ENCODE data around the gene MACROD2. TPM values are rescaled to one million over a fixed set of nuclear protein-coding genes. Genes with fewer than 3 reads are reported as not detected.

MACROD2 gene
- total RNA-seq, 1 experiment from 2014 or later: 3.1 TPM

DNA sequence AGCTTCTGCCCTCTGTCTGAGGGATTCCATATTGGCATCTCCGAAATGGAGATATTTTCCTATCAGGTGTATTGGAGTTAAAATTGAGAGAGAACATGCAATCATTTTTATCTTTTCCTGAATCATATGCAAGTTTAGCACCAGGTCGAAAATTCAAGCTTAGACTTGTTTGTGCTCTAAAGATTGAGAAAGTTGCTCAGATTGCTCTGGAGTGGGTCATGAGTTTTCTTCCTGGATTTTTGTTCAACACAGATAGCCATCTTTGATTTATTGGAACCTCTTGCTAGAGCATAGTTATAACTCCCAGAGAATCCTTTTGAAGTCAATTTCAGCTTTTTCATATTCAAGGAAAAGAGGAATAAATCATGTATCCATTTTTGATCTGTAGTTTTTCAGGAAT is 715.6 kb downstream of the MACROD2 start:
- peak overlapping the region; percentile 86 for H3K27ac Mint-ChIP-seq (ENCODE audit: low read depth, unreplicated experiment)
- H3K27me3 Mint-ChIP-seq (ENCODE audit: insufficient read depth, unreplicated experiment): no peaks in the 10 kb centered on the region
- ChIA-PET CTCF (interaction anchor here (0.7 to 2.9 kb wide), 8 partner anchors 10 to 1765 kb away, joined by 3 to 18 read pairs (median 4); partner anchors contain the start of gene FLRT3), POLR2A (interaction anchor here (0.5 to 7.4 kb wide), 14 partner anchors 10 to 1092 kb away, joined by 3 to 66 read pairs (median 5); partner anchors contain the start of gene FLRT3)
- H3K4me1 Mint-ChIP-seq (ENCODE audit: insufficient read depth, unreplicated experiment): peaks cover 26% of the 10 kb centered on the region
- intact Hi-C loops (cut with micrococcal nuclease): loop anchor here (5.0 kb wide), 1 partner anchor 374 kb away; the partner anchor contains the start of gene FLRT3
- BruUV-seq (replicated peaks): no TSS peak
- peaks cover 7% of the 10 kb centered on the region for H3K9me3 Mint-ChIP-seq (ENCODE audit: unreplicated experiment)
- TF ChIP-seq CTCF (IDR thresholded peaks at IDR 0.05; ENCODE audit: unreplicated experiment): no peak
- DNase-seq (ENCODE audit: unreplicated experiment): peak; percentile 3
- H3K36me3 Mint-ChIP-seq (ENCODE audit: insufficient read depth, unreplicated experiment): no peaks in the 10 kb centered on the region
- H3K4me3 Mint-ChIP-seq (ENCODE audit: unreplicated experiment): no peak overlapping the region

- Mint-ChIP-seq H3K36me3 (ENCODE audit: insufficient read depth, unreplicated experiment) (no peaks in the 10 kb centered on the region), H3K27me3 (ENCODE audit: insufficient read depth, unreplicated experiment) (no peaks in the 10 kb centered on the region), H3K9me3 (ENCODE audit: unreplicated experiment) (peaks cover 7% of the 10 kb centered on the region), H3K27ac (ENCODE audit: low read depth, unreplicated experiment) (peak overlapping the region; percentile 86), H3K4me1 (ENCODE audit: insufficient read depth, unreplicated experiment) (peaks cover 26% of the 10 kb centered on the region), H3K4me3 (ENCODE audit: unreplicated experiment) (no peak overlapping the region)
- DNase-seq (ENCODE audit: unreplicated experiment): no peak
- ChIA-PET CTCF (interaction anchor here (0.6 to 2.9 kb wide), 10 partner anchors 108 to 1764 kb away, joined by 3 to 18 read pairs (median 4); partner anchors contain the start of gene FLRT3), POLR2A (interaction anchor here (0.6 to 7.4 kb wide), 17 partner anchors 11 to 509 kb away, joined by 3 to 66 read pairs (median 4); partner anchors contain the start of gene FLRT3)
- BruUV-seq (replicated peaks): no TSS peak
- TF ChIP-seq CTCF (IDR thresholded peaks at IDR 0.05; ENCODE audit: unreplicated experiment): no peak
- intact Hi-C loops (cut with micrococcal nuclease): loop anchor here (5.0 kb wide), 1 partner anchor 374 kb away; the partner anchor contains the start of gene FLRT3
These were observed 716.3 kb downstream of the MACROD2 start for GRCh38 chr20:14711652-14712051.

DNA sequence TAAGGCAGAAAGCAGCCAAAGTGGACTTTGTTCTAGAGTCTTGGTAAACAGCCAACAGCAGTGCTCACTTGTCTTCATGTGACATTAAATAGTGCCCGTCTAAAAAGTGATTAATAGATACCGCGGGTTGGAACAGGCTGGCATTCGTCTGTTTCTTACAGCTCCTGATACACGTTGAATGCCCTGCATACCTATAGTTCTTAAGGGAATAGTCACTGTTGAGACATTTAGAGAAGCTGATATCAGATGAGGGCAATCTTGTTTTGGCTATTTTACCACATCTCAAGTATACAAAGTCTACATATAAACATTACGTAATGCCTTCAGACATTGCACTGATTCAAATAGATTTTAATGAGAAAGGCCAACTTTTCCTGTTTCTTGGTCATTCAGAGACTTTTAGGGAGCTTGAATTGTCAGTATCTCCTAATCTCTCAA is 717.0 kb downstream of the MACROD2 start:
- DNase-seq (ENCODE audit: unreplicated experiment): peak; percentile 35
- Mint-ChIP-seq H3K4me1 (ENCODE audit: insufficient read depth, unreplicated experiment) (peaks cover 26% of the 10 kb centered on the region), H3K27me3 (ENCODE audit: insufficient read depth, unreplicated experiment) (no peaks in the 10 kb centered on the region), H3K36me3 (ENCODE audit: insufficient read depth, unreplicated experiment) (no peaks in the 10 kb centered on the region), H3K4me3 (ENCODE audit: unreplicated experiment) (no peak overlapping the region), H3K9me3 (ENCODE audit: unreplicated experiment) (peaks cover 7% of the 10 kb centered on the region), H3K27ac (ENCODE audit: low read depth, unreplicated experiment) (peak overlapping the region; percentile 86)
- ChIA-PET POLR2A (interaction anchor here (0.7 to 7.4 kb wide), 14 partner anchors 11 to 1218 kb away, joined by 3 to 66 read pairs (median 4); partner anchors contain the start of gene FLRT3), CTCF (interaction anchor here (0.6 to 2.9 kb wide), 9 partner anchors 16 to 1763 kb away, joined by 3 to 18 read pairs (median 3); partner anchors contain the start of gene FLRT3)
- no peak for TF ChIP-seq CTCF (IDR thresholded peaks at IDR 0.05; ENCODE audit: unreplicated experiment)
- intact Hi-C loops (cut with micrococcal nuclease): loop anchor here (5.0 kb wide), 1 partner anchor 375 kb away; the partner anchor contains the start of gene FLRT3
- BruUV-seq (replicated peaks): no TSS peak

GRCh38 chr20:14715400-14715799 is 720.1 kb downstream of the MACROD2 start:
- no peak for TF ChIP-seq CTCF (IDR thresholded peaks at IDR 0.05; ENCODE audit: unreplicated experiment)
- Mint-ChIP-seq H3K27ac (ENCODE audit: low read depth, unreplicated experiment) (no peak overlapping the region), H3K27me3 (ENCODE audit: insufficient read depth, unreplicated experiment) (no peaks in the 10 kb centered on the region), H3K36me3 (ENCODE audit: insufficient read depth, unreplicated experiment) (no peaks in the 10 kb centered on the region), H3K4me3 (ENCODE audit: unreplicated experiment) (no peak overlapping the region), H3K9me3 (ENCODE audit: unreplicated experiment) (peaks cover 7% of the 10 kb centered on the region), H3K4me1 (ENCODE audit: insufficient read depth, unreplicated experiment) (peaks cover 26% of the 10 kb centered on the region)
- CTCF ChIA-PET: interaction anchor here (1.0 to 1.4 kb wide), 4 partner anchors 10 to 575 kb away, joined by 3 read pairs; no protein-coding TSS in a partner anchor
- intact Hi-C loops (cut with micrococcal nuclease): no loop called here
- DNase-seq (ENCODE audit: unreplicated experiment): no peak
- POLR2A ChIA-PET: interaction anchor here (1.0 kb wide), 1 partner anchor 61 kb away, joined by 3 read pairs; no protein-coding TSS in a partner anchor
- BruUV-seq (replicated peaks): no TSS peak

Measured in MCF 10A (cell line).